Fibroblast of lung (primary cell): ENCODE results near the gene LRCOL1.

ENCODE experiments used
- CTCF ChIP-seq, 2 donors: IDR thresholded peaks in 1 of 2; conservative IDR thresholded peaks in 1 of 2; 1 replicate in 1 of 2; 2 replicates in 1 of 2; pipeline ENCODE4 v1.5.1; 2011 to 2012; ENCODE audit warnings: low read length in 2 of 2, control low read depth in 1 of 2, inconsistent platforms in 1 of 2, low read depth in 1 of 2, mild to moderate bottlenecking in 1 of 2
- EZH2 ChIP-seq: IDR thresholded peaks from 2 replicates; pipeline ENCODE4 v1.5.1; 2012; ENCODE audit warnings: low read length, control low read depth, mild to moderate bottlenecking; ENCODE audit errors: missing control alignments

- no peak for TF ChIP-seq CTCF (conservative IDR thresholded peaks at IDR 0.05 in 1 of 2, IDR thresholded peaks at IDR 0.05 in 1 of 2; ENCODE audit: low read depth in 1 of 2, low read length in 2 of 2)
- TF ChIP-seq EZH2, result no peak
These were observed 37.5 kb upstream of the LRCOL1 start for GRCh38 chr12:132647858-132648257.
